ENCODE results near the gene TCF19. TPM values are rescaled to one million over a fixed set of nuclear protein-coding genes. Genes with fewer than 3 reads are reported as not detected.

Gene TCF19
- total and polyA plus RNA-seq, 10 of the 15 experiments (the other 5 are each of a cell fraction or from before 2014, with no cell fraction given) = 7.7 to 103 (median 53.3) TPM

DNA sequence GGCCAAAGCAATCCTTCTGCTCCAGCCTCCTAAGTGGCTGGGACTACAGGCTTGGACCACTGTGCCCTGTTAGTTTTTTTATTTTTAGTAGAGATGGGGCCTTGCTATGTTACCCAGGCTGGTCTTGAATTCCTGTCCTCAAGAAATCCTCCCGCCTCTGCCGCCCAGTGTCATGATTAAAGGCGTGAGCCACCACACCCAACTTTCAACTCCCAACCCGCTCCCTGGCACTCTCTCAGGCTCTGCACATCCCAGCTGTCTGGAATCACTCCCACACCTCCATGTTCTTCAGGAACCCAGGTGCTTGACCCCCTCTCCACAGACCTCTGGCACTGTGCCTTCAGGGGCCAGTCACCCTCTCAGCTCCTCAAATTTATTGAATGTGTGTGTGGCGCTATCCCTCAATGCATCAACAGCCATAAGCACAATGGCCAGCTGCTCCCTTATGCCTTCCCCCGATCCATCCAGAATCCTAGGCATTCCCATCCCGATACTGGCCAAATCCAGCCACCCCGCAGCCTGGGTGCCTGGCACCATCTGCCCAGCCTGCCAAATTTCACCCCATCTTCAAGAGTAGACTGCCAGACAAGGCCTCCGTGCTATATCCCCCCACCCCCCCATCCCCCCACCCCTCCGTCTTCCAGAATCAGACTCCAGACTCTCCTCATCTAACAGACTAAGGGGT, 12.7 kb downstream of the TCF19 start (continued):
- TF ChIP-seq, protein P1, sequence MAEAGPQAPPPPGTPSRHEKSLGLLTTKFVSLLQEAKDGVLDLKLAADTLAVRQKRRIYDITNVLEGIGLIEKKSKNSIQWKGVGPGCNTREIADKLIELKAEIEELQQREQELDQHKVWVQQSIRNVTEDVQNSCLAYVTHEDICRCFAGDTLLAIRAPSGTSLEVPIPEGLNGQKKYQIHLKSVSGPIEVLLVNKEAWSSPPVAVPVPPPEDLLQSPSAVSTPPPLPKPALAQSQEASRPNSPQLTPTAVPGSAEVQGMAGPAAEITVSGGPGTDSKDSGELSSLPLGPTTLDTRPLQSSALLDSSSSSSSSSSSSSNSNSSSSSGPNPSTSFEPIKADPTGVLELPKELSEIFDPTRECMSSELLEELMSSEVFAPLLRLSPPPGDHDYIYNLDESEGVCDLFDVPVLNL (IDR thresholded peaks at IDR 0.05; ENCODE audit: low read depth, low read length) = no peak
- TF ChIP-seq YY1 (IDR thresholded peaks at IDR 0.05; ENCODE audit: low read depth, low read length) (no peak), CHD4 (IDR thresholded peaks at IDR 0.05) (no peak), SUPT20H (IDR thresholded peaks at IDR 0.05; ENCODE audit: borderline replicate concordance, control insufficient read depth, low read depth, low read length) (no peak), ESRRA (IDR thresholded peaks at IDR 0.05; ENCODE audit: low read length) (no peak)
- TF ChIP-seq, protein P2, sequence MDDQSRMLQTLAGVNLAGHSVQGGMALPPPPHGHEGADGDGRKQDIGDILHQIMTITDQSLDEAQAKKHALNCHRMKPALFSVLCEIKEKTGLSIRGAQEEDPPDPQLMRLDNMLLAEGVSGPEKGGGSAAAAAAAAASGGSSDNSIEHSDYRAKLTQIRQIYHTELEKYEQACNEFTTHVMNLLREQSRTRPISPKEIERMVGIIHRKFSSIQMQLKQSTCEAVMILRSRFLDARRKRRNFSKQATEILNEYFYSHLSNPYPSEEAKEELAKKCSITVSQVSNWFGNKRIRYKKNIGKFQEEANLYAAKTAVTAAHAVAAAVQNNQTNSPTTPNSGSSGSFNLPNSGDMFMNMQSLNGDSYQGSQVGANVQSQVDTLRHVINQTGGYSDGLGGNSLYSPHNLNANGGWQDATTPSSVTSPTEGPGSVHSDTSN (IDR thresholded peaks at IDR 0.05; ENCODE audit: insufficient replicate concordance, low read depth, low read length) = no peak

DNA sequence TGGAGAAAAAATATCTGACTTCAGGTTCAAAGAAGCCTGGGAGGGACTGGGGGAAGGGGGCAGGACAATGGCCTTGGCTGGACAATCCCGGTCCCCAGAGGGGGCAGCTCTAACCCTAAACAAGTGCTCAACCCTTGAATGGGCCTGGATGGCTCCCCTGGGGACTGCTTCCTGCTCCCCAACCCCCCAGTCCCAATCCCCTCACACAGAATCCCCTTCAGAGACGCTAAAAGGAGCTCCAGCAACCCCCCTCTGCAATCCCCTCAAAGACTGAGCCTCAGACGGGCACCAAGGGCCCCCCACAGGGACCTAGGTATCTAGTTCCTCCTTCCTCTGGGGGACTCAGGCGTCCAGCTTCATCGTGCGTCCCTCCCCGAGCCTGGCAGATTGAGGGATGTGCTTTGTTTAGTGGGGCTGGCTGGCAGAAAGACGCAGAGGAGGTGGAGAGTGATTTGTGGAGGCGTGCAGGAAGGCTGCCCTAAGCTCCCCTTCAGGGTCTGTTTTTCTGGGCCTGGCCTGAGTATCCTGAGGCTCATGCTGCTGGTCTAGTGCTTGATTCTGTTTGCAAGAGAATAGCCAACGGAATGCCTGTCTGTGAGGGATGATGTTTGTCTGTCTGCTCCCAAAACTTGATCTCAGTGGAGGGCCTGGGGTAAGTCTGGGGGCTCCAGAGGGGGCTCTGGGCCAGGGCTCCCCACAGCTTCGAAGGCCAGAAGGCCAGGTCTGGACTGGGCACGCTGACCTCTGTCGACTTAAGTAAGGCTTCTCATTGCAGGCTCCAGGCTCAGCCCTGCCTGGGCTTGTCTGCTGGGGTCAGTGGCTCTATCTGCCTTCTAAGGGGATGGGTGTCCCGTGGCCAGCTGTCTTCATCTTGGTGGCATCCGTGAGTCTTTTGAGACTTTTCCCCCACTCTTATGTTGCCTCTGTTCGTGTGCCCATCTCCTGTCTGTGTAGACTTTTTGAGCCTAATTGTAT, 13.8 kb downstream of the TCF19 start:
- in situ Hi-C loops (cut with MboI) (no loop called here), intact Hi-C loops (cut with micrococcal nuclease; ENCODE audit: unreplicated experiment) (no loop called here)
- RAD21 ChIA-PET (ENCODE audit: unreplicated experiment) = interaction anchor here (0.8 kb wide), 1 partner anchor 34 kb away, joined by 3 read pairs; the partner anchor contains the start of gene PSORS1C2
- FAIRE-seq (no peak), ATAC-seq (no peak), DNase-seq (ENCODE audit: low read depth, low spot score) (no peak)
- Histone ChIP-seq H3K36me3 (ENCODE audit: control insufficient read depth in 2 of 2, insufficient read depth in 2 of 2, low read length in 1 of 2) (no peaks in the 10 kb centered on the region), H2AFZ (ENCODE audit: control insufficient read depth, low read depth, low read length) (no peak overlapping the region), H3K4me2 (ENCODE audit: control insufficient read depth, insufficient read depth) (no peak overlapping the region), H3K79me2 (ENCODE audit: control insufficient read depth, insufficient read depth, low read length) (no peaks in the 10 kb centered on the region), H3K4me3 (no peak overlapping the region), H3K9me3 (replicated peaks; ENCODE audit: control insufficient read depth, insufficient read depth, low read length) (no peaks in the 10 kb centered on the region), H3K4me1 (ENCODE audit: control insufficient read depth, insufficient read depth, low read length) (no peaks in the 10 kb centered on the region), H3K27ac (ENCODE audit: control insufficient read depth, insufficient read depth) (no peak overlapping the region), H4K20me1 (ENCODE audit: control insufficient read depth, insufficient read depth) (no peaks in the 10 kb centered on the region), H3K9ac (ENCODE audit: control insufficient read depth, insufficient read depth, low read length) (no peak overlapping the region), H3K27me3 (replicated peaks in 1 of 2; ENCODE audit: control insufficient read depth in 2 of 2, insufficient read depth in 2 of 2, low read length in 1 of 2) (no peaks in the 10 kb centered on the region)
- SMC1A ChIA-PET (ENCODE audit: uncharacterized antibody, unreplicated experiment) = interaction anchor here (0.9 kb wide), 1 partner anchor 20 kb away, joined by 3 read pairs; no protein-coding TSS in a partner anchor
- POLR2A ChIA-PET = no interaction called here
- CTCF ChIA-PET = no interaction called here
- WGBS (ENCODE audit: insufficient coverage, insufficient replicate concordance, low lambda C conversion rate, missing lambda C conversion rate) = 70% methylated on average over 16 of the region's 16 CpGs
- BruUV-seq (replicated peaks) = no TSS peak
- no peak for TF ChIP-seq TCF7 (IDR thresholded peaks at IDR 0.05; ENCODE audit: borderline replicate concordance)
- TF ChIP-seq, protein P3, sequence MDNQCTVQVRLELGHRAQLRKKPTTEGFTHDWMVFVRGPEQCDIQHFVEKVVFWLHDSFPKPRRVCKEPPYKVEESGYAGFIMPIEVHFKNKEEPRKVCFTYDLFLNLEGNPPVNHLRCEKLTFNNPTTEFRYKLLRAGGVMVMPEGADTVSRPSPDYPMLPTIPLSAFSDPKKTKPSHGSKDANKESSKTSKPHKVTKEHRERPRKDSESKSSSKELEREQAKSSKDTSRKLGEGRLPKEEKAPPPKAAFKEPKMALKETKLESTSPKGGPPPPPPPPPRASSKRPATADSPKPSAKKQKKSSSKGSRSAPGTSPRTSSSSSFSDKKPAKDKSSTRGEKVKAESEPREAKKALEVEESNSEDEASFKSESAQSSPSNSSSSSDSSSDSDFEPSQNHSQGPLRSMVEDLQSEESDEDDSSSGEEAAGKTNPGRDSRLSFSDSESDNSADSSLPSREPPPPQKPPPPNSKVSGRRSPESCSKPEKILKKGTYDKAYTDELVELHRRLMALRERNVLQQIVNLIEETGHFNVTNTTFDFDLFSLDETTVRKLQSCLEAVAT (IDR thresholded peaks at IDR 0.05) = no peak
- TF ChIP-seq, protein P4, sequence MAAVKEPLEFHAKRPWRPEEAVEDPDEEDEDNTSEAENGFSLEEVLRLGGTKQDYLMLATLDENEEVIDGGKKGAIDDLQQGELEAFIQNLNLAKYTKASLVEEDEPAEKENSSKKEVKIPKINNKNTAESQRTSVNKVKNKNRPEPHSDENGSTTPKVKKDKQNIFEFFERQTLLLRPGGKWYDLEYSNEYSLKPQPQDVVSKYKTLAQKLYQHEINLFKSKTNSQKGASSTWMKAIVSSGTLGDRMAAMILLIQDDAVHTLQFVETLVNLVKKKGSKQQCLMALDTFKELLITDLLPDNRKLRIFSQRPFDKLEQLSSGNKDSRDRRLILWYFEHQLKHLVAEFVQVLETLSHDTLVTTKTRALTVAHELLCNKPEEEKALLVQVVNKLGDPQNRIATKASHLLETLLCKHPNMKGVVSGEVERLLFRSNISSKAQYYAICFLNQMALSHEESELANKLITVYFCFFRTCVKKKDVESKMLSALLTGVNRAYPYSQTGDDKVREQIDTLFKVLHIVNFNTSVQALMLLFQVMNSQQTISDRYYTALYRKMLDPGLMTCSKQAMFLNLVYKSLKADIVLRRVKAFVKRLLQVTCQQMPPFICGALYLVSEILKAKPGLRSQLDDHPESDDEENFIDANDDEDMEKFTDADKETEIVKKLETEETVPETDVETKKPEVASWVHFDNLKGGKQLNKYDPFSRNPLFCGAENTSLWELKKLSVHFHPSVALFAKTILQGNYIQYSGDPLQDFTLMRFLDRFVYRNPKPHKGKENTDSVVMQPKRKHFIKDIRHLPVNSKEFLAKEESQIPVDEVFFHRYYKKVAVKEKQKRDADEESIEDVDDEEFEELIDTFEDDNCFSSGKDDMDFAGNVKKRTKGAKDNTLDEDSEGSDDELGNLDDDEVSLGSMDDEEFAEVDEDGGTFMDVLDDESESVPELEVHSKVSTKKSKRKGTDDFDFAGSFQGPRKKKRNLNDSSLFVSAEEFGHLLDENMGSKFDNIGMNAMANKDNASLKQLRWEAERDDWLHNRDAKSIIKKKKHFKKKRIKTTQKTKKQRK (IDR thresholded peaks at IDR 0.05; ENCODE audit: low read depth, low read length) = no peak
- no peak for TF ChIP-seq HCFC1 (IDR thresholded peaks at IDR 0.05; ENCODE audit: low read length)
- TF ChIP-seq, protein P5, sequence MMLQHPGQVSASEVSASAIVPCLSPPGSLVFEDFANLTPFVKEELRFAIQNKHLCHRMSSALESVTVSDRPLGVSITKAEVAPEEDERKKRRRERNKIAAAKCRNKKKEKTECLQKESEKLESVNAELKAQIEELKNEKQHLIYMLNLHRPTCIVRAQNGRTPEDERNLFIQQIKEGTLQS (IDR thresholded peaks at IDR 0.05; ENCODE audit: borderline replicate concordance, extremely low read depth, low read depth, low read length) = no peak
- no peak for TF ChIP-seq RUNX3 (IDR thresholded peaks at IDR 0.05; ENCODE audit: low read length)

Data from GM12878 (cell line).